ENCODE measurements around the gene GUCY2C. TPM values are rescaled to one million over a fixed set of nuclear protein-coding genes. Genes with fewer than 3 reads are reported as not detected.

GUCY2C gene
- total RNA-seq, 2 experiments from 2014 or later = not detected

DNA sequence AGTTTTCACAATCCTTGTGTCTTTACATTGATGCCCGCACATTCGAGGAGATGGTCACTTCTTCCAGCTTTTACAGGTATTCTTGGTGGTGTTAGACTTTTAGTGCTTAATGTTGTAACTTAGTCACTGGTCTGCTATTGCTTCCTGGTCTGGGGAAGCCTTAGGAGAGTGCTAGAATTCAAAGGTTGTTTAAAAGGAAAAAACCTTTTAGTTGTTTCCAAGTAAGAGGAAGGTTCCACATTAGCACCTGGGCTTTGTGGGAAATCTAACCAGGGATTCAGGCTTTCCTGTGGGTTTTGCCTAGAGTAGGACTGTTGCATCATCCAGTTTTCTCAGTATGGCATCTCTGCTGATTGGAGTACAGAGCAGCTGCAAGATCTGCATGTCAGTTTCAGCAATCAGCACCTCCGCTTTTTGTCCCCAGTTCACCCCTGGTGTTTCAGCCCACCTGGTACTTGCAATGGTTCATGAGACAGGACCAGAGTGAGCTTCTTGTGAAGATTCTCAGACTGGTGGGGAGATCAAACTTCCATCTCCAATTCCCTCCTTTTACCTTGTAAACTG, 84.7 kb downstream of the GUCY2C start:
- Mint-ChIP-seq H3K27ac (no peak overlapping the region), H3K4me1 (no peaks in the 10 kb centered on the region), H3K4me3 (no peak overlapping the region), H3K36me3 (ENCODE audit: low read depth) (no peaks in the 10 kb centered on the region), H3K27me3 (peaks cover 9% of the 10 kb centered on the region), H3K9me3 (peaks cover 19% of the 10 kb centered on the region)
- CTCF ChIA-PET = no interaction called here
- POLR2A ChIA-PET = no interaction called here
- DNase-seq = no peak

- CTCF ChIA-PET = no interaction called here
- Mint-ChIP-seq H3K4me3 (no peak overlapping the region), H3K4me1 (no peaks in the 10 kb centered on the region), H3K36me3 (ENCODE audit: low read depth) (peaks cover 2% of the 10 kb centered on the region), H3K27me3 (peaks cover 14% of the 10 kb centered on the region), H3K27ac (no peak overlapping the region), H3K9me3 (peaks cover 35% of the 10 kb centered on the region)
- POLR2A ChIA-PET = no interaction called here
- no peak for DNase-seq
Observed at GRCh38 chr12:14607568-14607967, 88.8 kb downstream of the GUCY2C start.

- CTCF ChIA-PET = no interaction called here
- H3K4me1 Mint-ChIP-seq = no peaks in the 10 kb centered on the region
- peaks cover 14% of the 10 kb centered on the region for H3K27me3 Mint-ChIP-seq
- no peak for DNase-seq
- H3K4me3 Mint-ChIP-seq = no peak overlapping the region
- peaks cover 2% of the 10 kb centered on the region for H3K36me3 Mint-ChIP-seq (ENCODE audit: low read depth)
- no peak overlapping the region for H3K27ac Mint-ChIP-seq
- POLR2A ChIA-PET = no interaction called here
- H3K9me3 Mint-ChIP-seq = peaks cover 29% of the 10 kb centered on the region
Observed at GRCh38 chr12:14605401-14605989, 90.9 kb downstream of the GUCY2C start.

GRCh38 chr12:14601692-14602478, 94.5 kb downstream of the GUCY2C start:
- H3K4me3 Mint-ChIP-seq = no peak overlapping the region
- no peak for DNase-seq
- peaks cover 2% of the 10 kb centered on the region for H3K36me3 Mint-ChIP-seq (ENCODE audit: low read depth)
- no peaks in the 10 kb centered on the region for H3K4me1 Mint-ChIP-seq
- peaks cover 24% of the 10 kb centered on the region for H3K9me3 Mint-ChIP-seq
- ChIA-PET CTCF (no interaction called here), POLR2A (no interaction called here)
- H3K27ac Mint-ChIP-seq = no peak overlapping the region
- H3K27me3 Mint-ChIP-seq = peaks cover 10% of the 10 kb centered on the region

DNA sequence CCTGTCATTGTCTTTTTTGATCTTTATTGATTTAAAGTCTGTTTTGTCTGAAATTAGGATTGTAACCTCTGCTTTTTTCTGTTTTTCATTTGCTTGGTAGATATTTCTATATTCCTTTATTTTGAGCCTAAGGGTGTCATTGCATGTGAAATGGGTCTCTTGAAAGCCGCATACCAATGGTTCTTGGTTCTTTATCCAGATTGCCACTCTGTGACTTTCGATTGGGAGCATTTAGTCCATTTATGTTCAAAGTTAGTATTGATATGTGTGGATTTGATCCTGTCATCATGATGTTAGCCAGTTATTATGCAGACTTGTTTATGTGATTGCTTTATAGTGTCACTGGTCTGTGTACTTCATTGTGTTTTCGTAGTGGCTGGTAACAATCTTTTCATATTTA, 98.9 kb downstream of the GUCY2C start:
- no peak overlapping the region for H3K4me3 Mint-ChIP-seq
- ChIA-PET CTCF (no interaction called here), POLR2A (no interaction called here)
- no peak overlapping the region for H3K27ac Mint-ChIP-seq
- no peaks in the 10 kb centered on the region for H3K4me1 Mint-ChIP-seq
- peaks cover 6% of the 10 kb centered on the region for H3K9me3 Mint-ChIP-seq
- no peaks in the 10 kb centered on the region for H3K36me3 Mint-ChIP-seq (ENCODE audit: low read depth)
- no peak for DNase-seq
- peaks cover 10% of the 10 kb centered on the region for H3K27me3 Mint-ChIP-seq

- Mint-ChIP-seq H3K4me1 (no peaks in the 10 kb centered on the region), H3K9me3 (no peaks in the 10 kb centered on the region), H3K4me3 (no peak overlapping the region), H3K27me3 (peaks cover 3% of the 10 kb centered on the region), H3K36me3 (ENCODE audit: low read depth) (no peaks in the 10 kb centered on the region), H3K27ac (no peak overlapping the region)
- CTCF ChIA-PET = no interaction called here
- POLR2A ChIA-PET = no interaction called here
- DNase-seq = no peak
Observed at GRCh38 chr12:14591719-14592118, 104.7 kb downstream of the GUCY2C start.

GRCh38 chr12:14589169-14590004, 107.0 kb downstream of the GUCY2C start:
- ChIA-PET POLR2A (interaction anchor here (0.7 kb wide), 1 partner anchor 363 kb away, joined by 4 read pairs; no protein-coding TSS in a partner anchor), CTCF (interaction anchor here (0.6 kb wide), 1 partner anchor 11 kb away, joined by 4 read pairs; no protein-coding TSS in a partner anchor)
- no peak for DNase-seq
- H3K27me3 Mint-ChIP-seq = no peaks in the 10 kb centered on the region
- no peaks in the 10 kb centered on the region for H3K4me1 Mint-ChIP-seq
- H3K36me3 Mint-ChIP-seq (ENCODE audit: low read depth) = no peaks in the 10 kb centered on the region
- no peaks in the 10 kb centered on the region for H3K9me3 Mint-ChIP-seq
- H3K27ac Mint-ChIP-seq = no peak overlapping the region
- H3K4me3 Mint-ChIP-seq = no peak overlapping the region

GRCh38 chr12:14588571-14588970, 107.8 kb downstream of the GUCY2C start:
- no peak for DNase-seq
- Mint-ChIP-seq H3K4me3 (no peak overlapping the region), H3K36me3 (ENCODE audit: low read depth) (no peaks in the 10 kb centered on the region), H3K27me3 (no peaks in the 10 kb centered on the region), H3K27ac (no peak overlapping the region), H3K9me3 (no peaks in the 10 kb centered on the region), H3K4me1 (no peaks in the 10 kb centered on the region)
- POLR2A ChIA-PET = interaction anchor here (0.7 kb wide), 1 partner anchor 362 kb away, joined by 4 read pairs; no protein-coding TSS in a partner anchor
- CTCF ChIA-PET = interaction anchor here (0.6 kb wide), 1 partner anchor 12 kb away, joined by 4 read pairs; no protein-coding TSS in a partner anchor

DNA sequence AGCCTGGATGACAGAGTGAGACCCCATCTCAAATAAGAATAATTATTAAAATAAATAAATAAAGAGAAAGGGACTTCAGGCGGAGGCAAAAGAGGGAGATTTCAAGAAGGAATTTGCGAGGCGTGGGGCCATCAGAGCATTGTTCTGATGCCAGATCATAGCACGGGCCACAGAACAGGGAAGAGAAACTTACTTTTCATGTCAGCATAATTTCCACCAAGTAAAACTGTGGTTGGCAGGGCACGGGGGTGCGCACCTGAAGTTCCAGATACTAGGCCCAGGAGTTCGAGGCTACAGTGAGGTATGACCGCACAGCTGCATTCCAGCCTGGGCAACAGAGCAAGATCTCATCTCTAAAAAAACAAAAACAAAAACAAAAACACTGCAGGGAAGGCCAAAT, 117.8 kb downstream of the GUCY2C start:
- Mint-ChIP-seq H3K36me3 (ENCODE audit: low read depth) (no peaks in the 10 kb centered on the region), H3K27ac (no peak overlapping the region), H3K9me3 (no peaks in the 10 kb centered on the region), H3K4me3 (no peak overlapping the region), H3K27me3 (peaks cover 7% of the 10 kb centered on the region), H3K4me1 (peaks cover 12% of the 10 kb centered on the region)
- ChIA-PET POLR2A (no interaction called here), CTCF (no interaction called here)
- DNase-seq = no peak

GRCh38 chr12:14577344-14577743, 119.1 kb downstream of the GUCY2C start:
- CTCF ChIA-PET = interaction anchor here (0.6 kb wide), 1 partner anchor 215 kb away, joined by 3 read pairs; no protein-coding TSS in a partner anchor

GRCh38 chr12:14576896-14577295, 119.5 kb downstream of the GUCY2C start:
- DNase-seq = no peak
- Mint-ChIP-seq H3K4me3 (no peak overlapping the region), H3K9me3 (no peaks in the 10 kb centered on the region), H3K27me3 (peaks cover 7% of the 10 kb centered on the region), H3K4me1 (peaks cover 12% of the 10 kb centered on the region), H3K27ac (no peak overlapping the region), H3K36me3 (ENCODE audit: low read depth) (no peaks in the 10 kb centered on the region)
- ChIA-PET POLR2A (no interaction called here), CTCF (interaction anchor here (0.6 kb wide), 1 partner anchor 215 kb away, joined by 3 read pairs; no protein-coding TSS in a partner anchor)

More at GRCh38 chr12:14577344-14577743, 119.1 kb downstream of the GUCY2C start:
- H3K4me1 Mint-ChIP-seq = peaks cover 12% of the 10 kb centered on the region
- H3K36me3 Mint-ChIP-seq (ENCODE audit: low read depth) = no peaks in the 10 kb centered on the region
- no peak overlapping the region for H3K27ac Mint-ChIP-seq
- no peaks in the 10 kb centered on the region for H3K9me3 Mint-ChIP-seq
- peak; percentile 29 for DNase-seq
- peaks cover 7% of the 10 kb centered on the region for H3K27me3 Mint-ChIP-seq
- H3K4me3 Mint-ChIP-seq = no peak overlapping the region
- POLR2A ChIA-PET = no interaction called here

DNA sequence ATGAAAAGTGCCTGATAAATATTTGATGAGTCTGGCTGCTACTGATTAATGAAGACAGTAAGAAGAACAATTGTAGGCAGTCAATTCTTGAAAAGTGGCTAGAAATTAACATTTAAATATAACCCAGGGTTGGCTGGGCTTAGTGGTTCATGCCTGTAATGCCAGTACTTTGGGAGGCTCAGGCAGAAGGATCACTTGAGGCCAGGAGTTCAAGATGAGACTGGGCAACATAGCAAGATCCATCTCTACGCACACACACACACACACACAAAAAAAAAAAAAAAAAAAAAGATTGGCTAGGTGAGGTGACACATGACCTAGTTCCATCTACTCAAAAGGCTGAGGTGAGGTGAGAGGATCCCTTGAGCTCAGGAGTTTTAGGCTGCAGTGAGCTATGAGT, 120.8 kb downstream of the GUCY2C start:
- Mint-ChIP-seq H3K27me3 (peaks cover 7% of the 10 kb centered on the region), H3K4me3 (no peak overlapping the region), H3K27ac (no peak overlapping the region), H3K9me3 (no peaks in the 10 kb centered on the region), H3K36me3 (ENCODE audit: low read depth) (no peaks in the 10 kb centered on the region), H3K4me1 (peaks cover 12% of the 10 kb centered on the region)
- no peak for DNase-seq
- ChIA-PET CTCF (interaction anchor here (0.6 kb wide), 2 partner anchors 321 to 516 kb away, joined by 3 to 8 read pairs; no protein-coding TSS in a partner anchor), POLR2A (no interaction called here)

DNA sequence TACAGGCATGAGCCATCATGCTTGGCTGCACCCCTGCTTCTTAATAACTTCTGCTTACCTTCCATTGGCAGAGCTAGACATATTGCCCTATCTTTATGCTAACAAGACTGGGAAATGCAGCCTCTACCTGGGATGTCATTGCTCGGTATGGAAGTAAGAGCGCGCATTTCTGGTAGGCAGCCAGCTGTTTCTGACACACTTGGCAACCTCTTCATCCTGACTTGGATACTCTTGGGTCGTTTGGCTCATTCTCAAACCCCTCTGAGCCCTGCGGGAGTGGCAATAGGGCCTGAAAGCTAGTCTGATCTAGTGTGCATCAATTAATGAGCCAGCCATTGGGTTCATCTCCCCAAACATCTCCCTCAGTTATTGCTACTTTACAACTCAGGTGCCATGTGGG, 123.3 kb downstream of the GUCY2C start:
- DNase-seq = no peak
- CTCF ChIA-PET = no interaction called here
- H3K4me3 Mint-ChIP-seq = no peak overlapping the region
- H3K27ac Mint-ChIP-seq = no peak overlapping the region
- H3K36me3 Mint-ChIP-seq (ENCODE audit: low read depth) = no peaks in the 10 kb centered on the region
- H3K9me3 Mint-ChIP-seq = no peaks in the 10 kb centered on the region
- POLR2A ChIA-PET = no interaction called here
- peaks cover 21% of the 10 kb centered on the region for H3K27me3 Mint-ChIP-seq
- H3K4me1 Mint-ChIP-seq = peaks cover 14% of the 10 kb centered on the region
